PC-9 (cell line): ENCODE data around the gene CRAT. TPM values are rescaled to one million over a fixed set of nuclear protein-coding genes. Genes with fewer than 3 reads are reported as not detected.

Source experiments
- BruUV-seq: library from RNA; stranded (reverse); fragments of 400-500 nt; replicated peaks from 2 replicates; lab custom pipeline; 2021; lab: Mats Ljungman, UMichigan
- CTCF ChIA-PET: fragments of 300-600 bp; sonication (Branson Sonifier 250); formaldehyde crosslinking; loops from one replicate; lab custom pipeline; 2022; ENCODE audit warnings: antibody characterized with exemption; lab: Charles Lee
- POLR2A ChIA-PET: fragments of 300-600 bp; sonication (Branson Sonifier 250); formaldehyde crosslinking; loops from one replicate; lab custom pipeline; 2022; ENCODE audit warnings: antibody characterized with exemption; ENCODE audit not compliant: unreplicated experiment; lab: Charles Lee
- DNase-seq, 2 experiments: peaks; one replicate each; pipeline versions ENCODE4 v3.0.0 to v3.0.0-alpha.2; 2015 to 2022; ENCODE audit warnings: mixed read lengths in 1 of 2
- H2AFZ ChIP-seq: fragments of 200-600 bp; sonication (generic); 2 replicates; pipeline ENCODE4 v1.8.1; 2017; ENCODE audit warnings: antibody characterized with exemption
- H3F3A ChIP-seq: fragments of 200-600 bp; sonication (generic); 2 replicates; pipeline ENCODE4 v1.8.1; 2017; ENCODE audit warnings: antibody characterized with exemption, mild to moderate bottlenecking, low read depth; ENCODE audit not compliant: insufficient read depth
- H3K27ac ChIP-seq: fragments of 200-600 bp; sonication (generic); 2 replicates; pipeline ENCODE4 v1.6.1; 2016; ENCODE audit warnings: mixed run types
- H3K27me3 ChIP-seq: fragments of 200-600 bp; sonication (generic); 2 replicates; pipeline ENCODE4 v1.6.1; 2016; ENCODE audit warnings: low read depth, mixed run types; ENCODE audit not compliant: insufficient read depth
- H3K36me3 ChIP-seq: fragments of 200-600 bp; sonication (generic); 2 replicates; pipeline ENCODE4 v1.6.1; 2016; ENCODE audit warnings: low read depth, mixed run types
- H3K4me1 ChIP-seq: fragments of 200-600 bp; sonication (generic); replicated peaks from 2 replicates; pipeline ENCODE4 v1.6.1; 2016; ENCODE audit warnings: mixed run types; ENCODE audit not compliant: insufficient read depth
- H3K4me2 ChIP-seq: fragments of 200-600 bp; sonication (generic); 2 replicates; pipeline ENCODE4 v1.6.1; 2017; ENCODE audit warnings: mixed run types
- H3K4me3 ChIP-seq: fragments of 200-600 bp; sonication (generic); 2 replicates; pipeline ENCODE4 v1.6.1; 2016; ENCODE audit warnings: mixed run types
- H3K79me2 ChIP-seq: fragments of 200-600 bp; sonication (generic); 2 replicates; pipeline ENCODE4 v1.6.1; 2017; ENCODE audit warnings: low read depth, mixed run types
- H3K9me2 ChIP-seq: fragments of 200-600 bp; sonication (generic); 2 replicates; pipeline ENCODE4 v1.8.1; 2017; ENCODE audit warnings: mild to moderate bottlenecking; ENCODE audit not compliant: insufficient read depth
- H3K9me3 ChIP-seq: fragments of 200-600 bp; sonication (generic); 2 replicates; pipeline ENCODE4 v1.8.1; 2016; ENCODE audit warnings: low read depth; ENCODE audit not compliant: insufficient read depth
- H4K20me1 ChIP-seq: fragments of 200-600 bp; sonication (generic); 2 replicates; pipeline ENCODE4 v1.8.1; 2017; ENCODE audit not compliant: insufficient read depth
- CTCF ChIP-seq: fragments of 200-600 bp; sonication (generic); conservative IDR thresholded peaks from 2 replicates; pipeline ENCODE4 v1.6.1; 2017; ENCODE audit warnings: mixed run types, antibody characterized with exemption, mild to moderate bottlenecking, moderate library complexity
- EZH2 ChIP-seq: fragments of 200-600 bp; sonication (generic); IDR thresholded peaks from 2 replicates; pipeline ENCODE4 v1.8.0; 2017; ENCODE audit warnings: antibody characterized with exemption, low read depth
- intact Hi-C: fragments of 100-400 bp; cut with micrococcal nuclease; formaldehyde crosslinking; loops from one replicate; pipeline ENCODE4 v1.10.0; 2022; ENCODE audit not compliant: unreplicated experiment
- total RNA-seq: library from RNA; stranded (reverse); gene quantifications from 2 replicates; pipeline ENCODE4 v1.2.3, GENCODE V29; 2021

CRAT gene
- total RNA-seq, 1 experiment from 2014 or later, result 40.3 TPM

- H3F3A ChIP-seq, result peaks cover 40% of the 10 kb centered on the region; the same call in 1 of the 2 replicates
- H4K20me1 ChIP-seq, result no peaks in the 10 kb centered on the region
- H3K79me2 ChIP-seq, result peaks cover 19% of the 10 kb centered on the region
- H3K36me3 ChIP-seq, result 0 out of 2 replicates have a peak, but pooled peaks cover 5% of the 10 kb centered on the region
- TF ChIP-seq CTCF (no peak), EZH2 (no peak)
- no peaks in the 10 kb centered on the region for H3K27me3 ChIP-seq
- BruUV-seq, result TSS peak; percentile 76
- DNase-seq, result peak; percentile 44 to 70
- peak overlapping the region; percentile 91 for H3K4me3 ChIP-seq
- H2AFZ ChIP-seq, result no peak overlapping the region
- peak overlapping the region; percentile 100 for H3K27ac ChIP-seq
- CTCF ChIA-PET, result interaction anchor here (0.6 to 2.7 kb wide), 13 partner anchors 9 to 483 kb away, joined by 3 to 21 read pairs (median 4); partner anchors contain the start of gene IER5L
- no peaks in the 10 kb centered on the region for H3K9me3 ChIP-seq
- peak overlapping the region; percentile 100 for H3K4me2 ChIP-seq
- H3K9me2 ChIP-seq, result no peaks in the 10 kb centered on the region
- POLR2A ChIA-PET, result interaction anchor here (0.6 to 1.7 kb wide), 16 partner anchors 27 to 637 kb away, joined by 3 to 22 read pairs (median 5); partner anchors contain the start of gene IER5L
- H3K4me1 ChIP-seq, result peaks cover 49% of the 10 kb centered on the region
- intact Hi-C loops, result loop anchor here (1.0 kb wide), 6 partner anchors 27 to 430 kb away; no protein-coding TSS in a partner anchor
Observed at GRCh38 chr9:129140397-129141065, 29.9 kb upstream of the CRAT start.

- Histone ChIP-seq H3K9me3 (no peaks in the 10 kb centered on the region), H3K36me3 (0 out of 2 replicates have a peak, but pooled peaks cover 5% of the 10 kb centered on the region), H3K27ac (peak overlapping the region; percentile 100), H3K27me3 (no peaks in the 10 kb centered on the region), H4K20me1 (no peaks in the 10 kb centered on the region), H3K79me2 (peaks cover 19% of the 10 kb centered on the region), H3K9me2 (no peaks in the 10 kb centered on the region), H3K4me2 (peak overlapping the region; percentile 100), H3K4me1 (peaks cover 43% of the 10 kb centered on the region), H3F3A (peaks cover 35% of the 10 kb centered on the region; the same call in 1 of the 2 replicates), H3K4me3 (peak overlapping the region; percentile 91), H2AFZ (no peak overlapping the region)
- ChIA-PET POLR2A (interaction anchor here (0.6 to 1.7 kb wide), 15 partner anchors 27 to 637 kb away, joined by 3 to 22 read pairs (median 5); partner anchors contain the start of gene IER5L), CTCF (interaction anchor here (0.5 to 2.7 kb wide), 14 partner anchors 9 to 643 kb away, joined by 3 to 21 read pairs (median 4); partner anchors contain the start of gene IER5L)
- BruUV-seq, result TSS peak; percentile 85
- peak; percentile 85 to 95 for DNase-seq
- intact Hi-C loops, result loop anchor here (1.0 kb wide), 9 partner anchors 27 to 484 kb away; no protein-coding TSS in a partner anchor
- TF ChIP-seq CTCF (no peak), EZH2 (no peak)
Observed at GRCh38 chr9:129139993-129140396, 29.4 kb upstream of the CRAT start.

- H3K9me3 ChIP-seq, result no peaks in the 10 kb centered on the region
- H3K36me3 ChIP-seq, result 0 out of 2 replicates have a peak, but pooled peaks cover 5% of the 10 kb centered on the region
- TF ChIP-seq EZH2, result no peak
- peak; percentile 97 for TF ChIP-seq CTCF
- H3K9me2 ChIP-seq, result no peaks in the 10 kb centered on the region
- peaks cover 42% of the 10 kb centered on the region for H3K4me1 ChIP-seq
- intact Hi-C loops, result loop anchor here (1.0 kb wide), 3 partner anchors 343 to 485 kb away; no protein-coding TSS in a partner anchor
- no peaks in the 10 kb centered on the region for H4K20me1 ChIP-seq
- peak overlapping the region; percentile 91; the same call in 1 of the 2 replicates for H3K4me3 ChIP-seq
- peak overlapping the region; percentile 100 for H3K27ac ChIP-seq
- H3F3A ChIP-seq, result peaks cover 30% of the 10 kb centered on the region; the same call in 1 of the 2 replicates
- H2AFZ ChIP-seq, result no peak overlapping the region
- POLR2A ChIA-PET, result interaction anchor here (0.6 to 1.7 kb wide), 15 partner anchors 28 to 483 kb away, joined by 3 to 22 read pairs (median 5); partner anchors contain the start of gene IER5L
- no TSS peak for BruUV-seq
- peak overlapping the region; percentile 100 for H3K4me2 ChIP-seq
- H3K79me2 ChIP-seq, result peaks cover 19% of the 10 kb centered on the region
- peak; percentile 65 to 81 for DNase-seq
- H3K27me3 ChIP-seq, result no peaks in the 10 kb centered on the region
- CTCF ChIA-PET, result interaction anchor here (0.5 to 2.7 kb wide), 21 partner anchors 8 to 644 kb away, joined by 3 to 21 read pairs (median 4); partner anchors contain the start of genes C9orf50 and IER5L
Observed at GRCh38 chr9:129139233-129139992, 28.8 kb upstream of the CRAT start.
